HL-60 (cell line): ENCODE results near the gene FBXL2.

Experiments
- DNase-seq, 2 experiments: peaks; one replicate each; pipeline ENCODE4 v3.0.0-alpha.2; 2010 to 2020; ENCODE audit warnings: low read depth in 1 of 2, low spot score in 1 of 2
- H3K27ac ChIP-seq: fragments of 250-450 bp; sonication (Bioruptor Pico); replicated peaks from 2 replicates; pipeline ENCODE4 v1.5.1; 2020; ENCODE audit warnings: mild to moderate bottlenecking, moderate library complexity
- H3K27me3 ChIP-seq: fragments of 250-450 bp; sonication (Bioruptor Pico); 2 replicates; pipeline ENCODE4 v1.5.1; 2021; ENCODE audit warnings: mild to moderate bottlenecking, moderate library complexity; ENCODE audit not compliant: insufficient read depth, poor library complexity, severe bottlenecking
- H3K4me3 ChIP-seq: replicated peaks from 2 replicates; pipeline ENCODE4 v1.5.1; 2011; ENCODE audit warnings: mild to moderate bottlenecking, control low read depth, low read length; ENCODE audit not compliant: insufficient read depth
- CTCF ChIP-seq: IDR thresholded peaks from one replicate; pipeline ENCODE4 v1.5.1; 2011; ENCODE audit warnings: low read length, control low read depth, inconsistent platforms; ENCODE audit not compliant: insufficient read depth
- GABPA ChIP-seq: IDR thresholded peaks from 2 replicates; pipeline ENCODE4 v1.6.1; 2012; ENCODE audit warnings: low read depth
- POLR2AphosphoS5 ChIP-seq: IDR thresholded peaks from 2 replicates; pipeline ENCODE4 v1.6.1; 2012; ENCODE audit warnings: low read depth
- REST ChIP-seq: IDR thresholded peaks from 2 replicates; pipeline ENCODE4 v1.6.1; 2012; ENCODE audit warnings: low read depth; ENCODE audit not compliant: insufficient replicate concordance
- SPI1 ChIP-seq: IDR thresholded peaks from 2 replicates; pipeline ENCODE4 v1.6.1; 2012; ENCODE audit warnings: low read depth, mild to moderate bottlenecking, borderline replicate concordance

FBXL2 gene

GRCh38 chr3:33238923-33239322 is 38.3 kb upstream of the FBXL2 start:
- no peak overlapping the region for H3K4me3 ChIP-seq
- no peak for TF ChIP-seq GABPA
- no peak for TF ChIP-seq SPI1
- no peak for TF ChIP-seq CTCF
- no peak for TF ChIP-seq POLR2AphosphoS5
- no peak for TF ChIP-seq REST
- no peaks in the 10 kb centered on the region for H3K27me3 ChIP-seq
- no peak overlapping the region for H3K27ac ChIP-seq
- no peak for DNase-seq

GRCh38 chr3:33240261-33240660 is 37.0 kb upstream of the FBXL2 start:
- Histone ChIP-seq H3K27me3 (no peaks in the 10 kb centered on the region), H3K4me3 (no peak overlapping the region), H3K27ac (no peak overlapping the region)
- DNase-seq: no peak
- TF ChIP-seq SPI1: no peak
- TF ChIP-seq CTCF: no peak
- TF ChIP-seq REST: no peak
- no peak for TF ChIP-seq POLR2AphosphoS5
- TF ChIP-seq GABPA: no peak

GRCh38 chr3:33246786-33247185 is 30.5 kb upstream of the FBXL2 start:
- Histone ChIP-seq H3K27me3 (no peaks in the 10 kb centered on the region), H3K4me3 (no peak overlapping the region), H3K27ac (no peak overlapping the region)
- TF ChIP-seq REST (no peak), SPI1 (no peak), POLR2AphosphoS5 (no peak), CTCF (no peak), GABPA (no peak)
- DNase-seq: no peak
